CD4-positive, alpha-beta T cell treated with Interleukin-15 for 1 hour (primary cell): ENCODE data around the gene TMEM184A.

ENCODE experiments used
- DNase-seq: peaks from one replicate; pipeline ENCODE4 v3.0.0-alpha.2; 2020

The TMEM184A gene

GRCh38 chr7:1499367-1500029 is 56.5 kb downstream of the TMEM184A start:
- DNase-seq = no peak

GRCh38 chr7:1498370-1499305 is 57.4 kb downstream of the TMEM184A start:
- DNase-seq = no peak

DNA sequence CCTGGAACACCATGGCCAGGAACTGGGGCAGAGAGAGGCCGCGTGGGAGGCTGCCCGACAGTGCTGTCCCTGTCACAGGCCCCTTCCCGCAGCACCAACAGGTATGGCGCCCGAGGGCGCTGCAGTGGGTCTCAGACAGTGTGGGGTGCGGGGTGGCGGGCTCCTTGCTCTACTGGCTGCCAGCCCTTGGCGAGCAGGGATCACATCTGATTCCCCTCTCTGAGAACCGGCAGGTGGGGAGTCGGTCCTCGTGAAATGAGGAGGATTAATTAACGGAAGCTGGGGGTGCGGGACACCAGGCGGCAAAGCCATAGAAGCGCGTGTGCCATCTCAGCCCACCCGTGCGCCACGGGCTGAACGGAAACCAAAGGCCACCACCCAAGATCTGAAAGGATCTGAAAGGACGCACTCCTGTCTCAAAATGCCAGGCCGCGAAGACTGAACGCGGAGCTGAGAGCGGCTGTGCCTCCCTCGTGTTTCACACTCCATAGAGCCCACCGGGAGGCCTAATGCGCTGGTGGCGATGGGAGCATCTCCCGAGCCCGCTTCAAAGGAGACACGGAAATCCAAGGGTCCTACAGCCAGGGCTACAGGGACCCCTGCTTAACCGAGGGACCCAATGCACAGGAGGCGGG is 58.6 kb downstream of the TMEM184A start:
- no peak for DNase-seq

DNA sequence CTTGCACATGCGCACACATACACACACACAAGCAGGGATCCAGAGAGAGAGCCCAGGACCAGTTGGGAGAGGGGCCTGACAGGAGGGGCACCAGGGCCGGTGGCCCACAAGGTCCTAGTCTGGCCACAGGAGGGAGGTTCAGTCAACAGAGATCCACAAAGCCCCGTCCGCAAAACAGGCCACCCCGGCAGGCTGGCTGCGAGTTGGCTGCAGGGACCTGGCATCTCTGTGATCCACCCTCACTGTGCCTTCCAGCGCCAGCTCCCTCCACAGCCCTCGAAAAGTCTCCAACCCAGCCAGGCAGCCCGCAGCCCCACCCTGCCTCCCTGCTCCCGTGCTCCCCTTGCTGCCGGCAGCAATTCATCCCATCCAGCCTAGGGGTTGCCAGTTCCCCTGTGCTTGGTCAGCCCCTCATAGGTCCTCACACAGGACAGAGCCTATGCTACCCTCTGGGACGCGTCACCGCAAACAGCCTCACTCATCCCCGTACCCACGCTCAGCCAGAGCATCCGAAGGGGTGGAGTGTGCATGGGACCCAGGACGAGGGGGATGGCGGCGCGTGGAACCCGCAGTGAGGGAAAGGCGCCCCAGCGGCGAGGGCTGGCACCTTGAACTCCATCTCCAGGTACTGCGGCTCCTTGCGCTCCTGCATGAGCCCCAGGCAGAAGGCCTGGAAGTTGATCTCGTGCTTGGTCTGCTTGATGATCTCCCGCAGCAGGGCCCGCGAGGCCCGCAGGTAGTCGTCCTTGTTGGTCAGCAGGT is 59.3 kb downstream of the TMEM184A start:
- no peak for DNase-seq

- DNase-seq = no peak
Measured at GRCh38 chr7:1495564-1496242, 60.3 kb downstream of the TMEM184A start.

- DNase-seq = no peak
Measured at GRCh38 chr7:1494866-1495563, 61.0 kb downstream of the TMEM184A start.

DNA sequence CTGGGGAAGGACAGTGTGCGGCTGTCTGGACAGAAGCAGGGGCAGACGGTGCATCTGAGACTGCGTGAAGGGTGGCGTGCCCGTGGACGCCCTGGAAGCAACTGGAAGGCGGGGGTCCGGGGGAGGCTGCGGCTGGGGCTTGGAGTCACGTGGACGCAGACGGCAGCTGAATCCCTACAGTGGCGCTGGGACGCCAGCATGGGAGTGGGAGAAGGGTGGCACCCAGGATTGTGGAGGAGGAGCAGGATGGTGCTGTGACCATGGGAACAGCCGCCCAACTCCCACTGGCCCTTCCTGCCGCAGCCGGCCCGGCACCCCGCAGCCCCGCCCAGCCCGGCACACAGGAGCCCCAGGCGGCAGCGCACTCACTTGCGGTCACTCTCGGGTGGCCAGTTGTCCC is 61.6 kb downstream of the TMEM184A start:
- DNase-seq = no peak

DNA sequence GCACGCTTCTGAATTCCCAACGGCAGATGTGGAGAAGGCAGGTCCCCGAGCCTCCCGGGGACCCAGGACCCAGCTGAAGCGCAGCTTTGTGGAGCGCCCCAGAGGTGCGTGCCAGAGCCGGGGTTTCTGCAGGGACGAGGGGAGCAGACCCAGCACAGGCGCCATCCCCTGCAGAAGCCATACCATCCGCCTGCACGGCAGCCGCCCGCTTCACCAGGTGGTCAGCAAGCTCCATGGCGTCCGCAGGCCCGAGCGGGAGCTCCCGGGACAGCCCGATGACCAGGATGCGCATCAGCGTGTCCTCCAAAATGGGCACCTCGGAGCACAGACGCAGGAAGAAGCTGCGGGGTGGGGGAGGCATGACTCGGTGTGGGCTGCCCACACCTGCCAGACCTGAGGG is 62.4 kb downstream of the TMEM184A start:
- no peak for DNase-seq

DNA sequence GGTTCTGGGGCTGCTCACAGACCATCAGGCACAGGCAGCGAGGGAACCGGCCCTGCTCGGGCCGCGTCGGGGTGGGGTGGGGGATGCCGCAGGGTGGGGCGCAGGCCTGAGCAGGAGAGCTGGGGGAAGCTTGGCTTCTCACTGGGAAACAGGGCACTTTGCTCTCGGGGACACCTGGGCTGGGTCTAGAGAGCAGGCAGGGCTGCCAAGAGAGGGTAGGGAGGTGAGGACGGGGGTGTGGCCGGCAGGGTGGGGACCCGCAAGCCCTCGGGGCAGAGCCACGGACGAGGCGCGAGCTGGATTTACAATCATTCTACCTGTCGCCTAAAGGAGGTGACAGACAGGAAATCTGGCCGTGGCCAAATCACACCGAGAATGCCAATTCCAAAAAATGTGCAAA is 62.9 kb downstream of the TMEM184A start:
- no peak for DNase-seq

GRCh38 chr7:1492640-1493039 is 63.4 kb downstream of the TMEM184A start:
- DNase-seq = no peak
